ENCODE measurements around the gene WDR89.
"Not testable (repeated sequence)": the region's sequence is repeated elsewhere in the genome, so short reads cannot be mapped to it uniquely, and the experiment has no call there.

The WDR89 gene

GRCh38 chr14:63598807-63599206 is 42.9 kb downstream of the WDR89 start:
- DNase-seq = peak in 17 of 58 donors; percentile 0 to 50 (median 11)

- DNase-seq = no peak
Observed at GRCh38 chr14:63596998-63597658, 44.5 kb downstream of the WDR89 start.

GRCh38 chr14:63594455-63595372 is 47.0 kb downstream of the WDR89 start:
- DNase-seq = no peak

- not testable (repeated sequence) for DNase-seq
Observed at GRCh38 chr14:63583046-63583445, 58.6 kb downstream of the WDR89 start.

- no peak for DNase-seq
Observed at GRCh38 chr14:63581491-63581890, 60.2 kb downstream of the WDR89 start.

- no peak for DNase-seq
Observed at GRCh38 chr14:63578300-63578699, 63.4 kb downstream of the WDR89 start.

- no peak for DNase-seq
Observed at GRCh38 chr14:63573581-63573980, 68.1 kb downstream of the WDR89 start.

- DNase-seq = no peak
Observed at GRCh38 chr14:63565448-63565847, 76.2 kb downstream of the WDR89 start.

- no peak for DNase-seq
Observed at GRCh38 chr14:63564318-63564717, 77.4 kb downstream of the WDR89 start.

- DNase-seq = no peak
Observed at GRCh38 chr14:63563370-63564026, 78.2 kb downstream of the WDR89 start.

- DNase-seq = no peak
Observed at GRCh38 chr14:63562405-63562804, 79.3 kb downstream of the WDR89 start.

GRCh38 chr14:63555572-63555971 is 86.1 kb downstream of the WDR89 start:
- no peak for DNase-seq

- DNase-seq = no peak
Observed at GRCh38 chr14:63551332-63551731, 90.3 kb downstream of the WDR89 start.

- no peak for DNase-seq
Observed at GRCh38 chr14:63547798-63548335, 93.8 kb downstream of the WDR89 start.

Measured in anterior cingulate cortex (tissue), 58 donors.